K562 (cell line): Measurements from ENCODE around the gene PLCL1.

Source experiments
- ATF3 ChIP-seq, 2 experiments: fragments of 450-650 bp in 1 of 2; sonication (generic) in 1 of 2; formaldehyde crosslinking in 1 of 2; IDR thresholded peaks in 1 of 2; conservative IDR thresholded peaks in 1 of 2; 2 replicates each; pipeline versions ENCODE4 v1.6.1 to v1.8.1; 2016 to 2023; ENCODE audit warnings: mild to moderate bottlenecking in 2 of 2, moderate library complexity in 2 of 2, inconsistent platforms in 1 of 2, missing genetic modification reagents in 1 of 2
- HDAC1 ChIP-seq, 2 experiments: fragments of 450-650 bp; IDR thresholded peaks; 2 replicates each; pipeline ENCODE4 v1.6.1; 2016 to 2017; ENCODE audit warnings: inconsistent platforms in 1 of 2, mild to moderate bottlenecking in 1 of 2, moderate library complexity in 1 of 2
- LARP7 ChIP-seq: fragments of 450-650 bp; IDR thresholded peaks from 2 replicates; pipeline ENCODE4 v1.6.1; 2016
- NELFE ChIP-seq: IDR thresholded peaks from 2 replicates; pipeline ENCODE4 v1.6.1; 2011; ENCODE audit warnings: mild to moderate bottlenecking; ENCODE audit not compliant: insufficient read depth, insufficient read length
- TEAD4 ChIP-seq, 2 experiments: sonication (generic) in 1 of 2; formaldehyde crosslinking in 1 of 2; IDR thresholded peaks; 2 replicates each; pipeline versions ENCODE4 v1.6.1 to v1.8.0; 2012 to 2022; ENCODE audit warnings: borderline replicate concordance in 1 of 2, inconsistent platforms in 1 of 2, low read length in 1 of 2, mild to moderate bottlenecking in 1 of 2, missing genetic modification reagents in 1 of 2
- ZNF24 ChIP-seq: fragments of 450-650 bp; IDR thresholded peaks from 2 replicates; pipeline ENCODE4 v1.6.1; 2016
- TF ChIP-seq, protein P1 (sequence below): fragments of 250-450 bp; sonication (Bioruptor Pico); IDR thresholded peaks from 2 replicates; pipeline ENCODE4 v1.5.0; 2021; ENCODE audit warnings: mild to moderate bottlenecking, borderline replicate concordance
- TF ChIP-seq, protein P2 (sequence below): sonication (generic); formaldehyde crosslinking; IDR thresholded peaks from 2 replicates; pipeline ENCODE4 v1.4.0; 2020; ENCODE audit warnings: mild to moderate bottlenecking, missing genetic modification reagents

DNA sequence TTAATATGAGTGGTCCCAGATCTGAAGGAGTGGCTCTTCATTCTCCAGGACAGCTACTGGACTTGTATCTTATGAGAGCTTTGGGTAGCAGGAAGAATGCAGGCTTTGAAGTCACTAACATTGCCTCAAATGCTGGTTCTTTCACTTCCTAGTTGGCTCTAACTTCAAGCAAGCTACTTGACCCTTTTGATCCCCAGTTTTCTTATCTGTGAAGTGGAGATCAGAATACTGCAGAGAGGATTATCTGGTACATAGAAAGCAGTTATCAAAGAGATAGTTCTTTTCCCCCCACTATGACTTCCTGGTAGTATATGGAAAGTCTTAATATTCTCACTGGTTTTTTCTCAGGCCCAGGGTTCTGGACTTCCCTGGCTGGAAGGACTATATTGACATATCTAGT, 3.4 kb upstream of the PLCL1 start:
- TF ChIP-seq, protein P1, sequence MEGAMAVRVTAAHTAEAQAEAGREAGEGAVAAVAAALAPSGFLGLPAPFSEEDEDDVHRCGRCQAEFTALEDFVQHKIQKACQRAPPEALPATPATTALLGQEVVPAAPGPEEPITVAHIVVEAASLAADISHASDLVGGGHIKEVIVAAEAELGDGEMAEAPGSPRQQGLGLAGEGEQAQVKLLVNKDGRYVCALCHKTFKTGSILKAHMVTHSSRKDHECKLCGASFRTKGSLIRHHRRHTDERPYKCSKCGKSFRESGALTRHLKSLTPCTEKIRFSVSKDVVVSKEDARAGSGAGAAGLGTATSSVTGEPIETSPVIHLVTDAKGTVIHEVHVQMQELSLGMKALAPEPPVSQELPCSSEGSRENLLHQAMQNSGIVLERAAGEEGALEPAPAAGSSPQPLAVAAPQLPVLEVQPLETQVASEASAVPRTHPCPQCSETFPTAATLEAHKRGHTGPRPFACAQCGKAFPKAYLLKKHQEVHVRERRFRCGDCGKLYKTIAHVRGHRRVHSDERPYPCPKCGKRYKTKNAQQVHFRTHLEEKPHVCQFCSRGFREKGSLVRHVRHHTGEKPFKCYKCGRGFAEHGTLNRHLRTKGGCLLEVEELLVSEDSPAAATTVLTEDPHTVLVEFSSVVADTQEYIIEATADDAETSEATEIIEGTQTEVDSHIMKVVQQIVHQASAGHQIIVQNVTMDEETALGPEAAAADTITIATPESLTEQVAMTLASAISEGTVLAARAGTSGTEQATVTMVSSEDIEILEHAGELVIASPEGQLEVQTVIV (CRISPR knock-in tag): no peak
- TF ChIP-seq, protein P2, sequence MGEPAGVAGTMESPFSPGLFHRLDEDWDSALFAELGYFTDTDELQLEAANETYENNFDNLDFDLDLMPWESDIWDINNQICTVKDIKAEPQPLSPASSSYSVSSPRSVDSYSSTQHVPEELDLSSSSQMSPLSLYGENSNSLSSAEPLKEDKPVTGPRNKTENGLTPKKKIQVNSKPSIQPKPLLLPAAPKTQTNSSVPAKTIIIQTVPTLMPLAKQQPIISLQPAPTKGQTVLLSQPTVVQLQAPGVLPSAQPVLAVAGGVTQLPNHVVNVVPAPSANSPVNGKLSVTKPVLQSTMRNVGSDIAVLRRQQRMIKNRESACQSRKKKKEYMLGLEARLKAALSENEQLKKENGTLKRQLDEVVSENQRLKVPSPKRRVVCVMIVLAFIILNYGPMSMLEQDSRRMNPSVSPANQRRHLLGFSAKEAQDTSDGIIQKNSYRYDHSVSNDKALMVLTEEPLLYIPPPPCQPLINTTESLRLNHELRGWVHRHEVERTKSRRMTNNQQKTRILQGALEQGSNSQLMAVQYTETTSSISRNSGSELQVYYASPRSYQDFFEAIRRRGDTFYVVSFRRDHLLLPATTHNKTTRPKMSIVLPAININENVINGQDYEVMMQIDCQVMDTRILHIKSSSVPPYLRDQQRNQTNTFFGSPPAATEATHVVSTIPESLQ (CRISPR knock-in tag): no peak
- TF ChIP-seq HDAC1 (IDR thresholded peaks at IDR 0.05) (no peak), ZNF24 (no peak), NELFE (no peak), ATF3 (IDR thresholded peaks at IDR 0.05) (no peak), ATF3 (CRISPR knock-in tag; conservative IDR thresholded peaks at IDR 0.05) (no peak), LARP7 (no peak), TEAD4 (IDR thresholded peaks at IDR 0.05; ENCODE audit: low read length) (no peak), TEAD4 (CRISPR knock-in tag; IDR thresholded peaks at IDR 0.05; ENCODE audit: borderline replicate concordance) (no peak)
